Stimulated activated naive CD8-positive, alpha-beta T cell treated with anti-CD3 and anti-CD28 coated beads, Interleukin-15, Interleukin-2, amounts not matched to agents 100 ng/mL and 50 ng/mL, for 24 hours (primary cell): ENCODE results near the gene REX1BD.
A peak's percentile ranks its signal among the peaks of the same experiment; 100 is the strongest.

Source experiments
- H3K27ac Mint-ChIP-seq: one replicate; pipeline ENCODE4 v1.8.0; 2021; ENCODE audit warnings: mild to moderate bottlenecking, mixed read lengths
- H3K27me3 Mint-ChIP-seq: one replicate; pipeline ENCODE4 v1.8.0; 2021; ENCODE audit warnings: mixed read lengths
- H3K36me3 Mint-ChIP-seq: one replicate; pipeline ENCODE4 v1.8.0; 2021; ENCODE audit warnings: low read depth, mixed read lengths
- H3K4me1 Mint-ChIP-seq: one replicate; pipeline ENCODE4 v1.8.0; 2021; ENCODE audit warnings: low read depth, mixed read lengths
- H3K4me3 Mint-ChIP-seq: one replicate; pipeline ENCODE4 v1.8.0; 2021; ENCODE audit warnings: mild to moderate bottlenecking, mixed read lengths
- H3K9me3 Mint-ChIP-seq: one replicate; pipeline ENCODE4 v1.8.0; 2021; ENCODE audit warnings: mixed read lengths

Gene REX1BD

GRCh38 chr19:18612772-18613588, 24.4 kb downstream of the REX1BD start, which contains the start of gene TMEM59L:
TMEM59L (plus strand) TSS chr19:18612870; CDS start chr19:18612959, 89 bp downstream.
- peaks cover 71% of the 10 kb centered on the region for H3K27me3 Mint-ChIP-seq
- no peaks in the 10 kb centered on the region for H3K9me3 Mint-ChIP-seq

GRCh38 chr19:18613589-18614234, 25.1 kb downstream of the REX1BD start:
- Mint-ChIP-seq H3K27ac (no peak overlapping the region), H3K4me1 (peaks cover 16% of the 10 kb centered on the region), H3K4me3 (no peak overlapping the region), H3K36me3 (no peaks in the 10 kb centered on the region), H3K9me3 (no peaks in the 10 kb centered on the region), H3K27me3 (peaks cover 64% of the 10 kb centered on the region)

More at GRCh38 chr19:18612772-18613588, 24.4 kb downstream of the REX1BD start, which contains the start of gene TMEM59L:
- Mint-ChIP-seq H3K4me1 (peaks cover 16% of the 10 kb centered on the region), H3K4me3 (peak within 1 kb of the TSS; percentile 54), H3K27ac (no peak within 1 kb of the TSS), H3K36me3 (no peaks in the 10 kb centered on the region)

GRCh38 chr19:18616023-18616422, 27.4 kb downstream of the REX1BD start:
- no peak overlapping the region for H3K4me3 Mint-ChIP-seq
- H3K36me3 Mint-ChIP-seq = no peaks in the 10 kb centered on the region
- H3K27me3 Mint-ChIP-seq = peaks cover 44% of the 10 kb centered on the region
- no peak overlapping the region for H3K27ac Mint-ChIP-seq
- no peaks in the 10 kb centered on the region for H3K9me3 Mint-ChIP-seq
- H3K4me1 Mint-ChIP-seq = peaks cover 14% of the 10 kb centered on the region

- no peak overlapping the region for H3K4me3 Mint-ChIP-seq
- H3K9me3 Mint-ChIP-seq = no peaks in the 10 kb centered on the region
- peaks cover 4% of the 10 kb centered on the region for H3K4me1 Mint-ChIP-seq
- H3K27ac Mint-ChIP-seq = no peak overlapping the region
- peaks cover 33% of the 10 kb centered on the region for H3K27me3 Mint-ChIP-seq
- H3K36me3 Mint-ChIP-seq = no peaks in the 10 kb centered on the region
These were observed 29.0 kb downstream of the REX1BD start for GRCh38 chr19:18617562-18617961.

GRCh38 chr19:18618236-18618635, 29.6 kb downstream of the REX1BD start:
- Mint-ChIP-seq H3K27ac (no peak overlapping the region), H3K4me3 (no peak overlapping the region), H3K4me1 (peaks cover 3% of the 10 kb centered on the region), H3K9me3 (no peaks in the 10 kb centered on the region), H3K27me3 (peaks cover 32% of the 10 kb centered on the region), H3K36me3 (no peaks in the 10 kb centered on the region)

- H3K4me3 Mint-ChIP-seq = no peak overlapping the region
- no peaks in the 10 kb centered on the region for H3K9me3 Mint-ChIP-seq
- no peaks in the 10 kb centered on the region for H3K36me3 Mint-ChIP-seq
- H3K27me3 Mint-ChIP-seq = peaks cover 13% of the 10 kb centered on the region
- no peak overlapping the region for H3K27ac Mint-ChIP-seq
- no peaks in the 10 kb centered on the region for H3K4me1 Mint-ChIP-seq
These were observed 31.7 kb downstream of the REX1BD start for GRCh38 chr19:18620311-18620710.

GRCh38 chr19:18620902-18621301, 32.3 kb downstream of the REX1BD start:
- no peaks in the 10 kb centered on the region for H3K4me1 Mint-ChIP-seq
- H3K27me3 Mint-ChIP-seq = peaks cover 9% of the 10 kb centered on the region
- no peaks in the 10 kb centered on the region for H3K9me3 Mint-ChIP-seq
- H3K36me3 Mint-ChIP-seq = no peaks in the 10 kb centered on the region
- H3K27ac Mint-ChIP-seq = no peak overlapping the region
- H3K4me3 Mint-ChIP-seq = no peak overlapping the region

GRCh38 chr19:18626906-18627305, 38.3 kb downstream of the REX1BD start:
- Mint-ChIP-seq H3K36me3 (no peaks in the 10 kb centered on the region), H3K4me3 (no peak overlapping the region), H3K27ac (no peak overlapping the region), H3K27me3 (peaks cover 6% of the 10 kb centered on the region), H3K9me3 (no peaks in the 10 kb centered on the region), H3K4me1 (no peaks in the 10 kb centered on the region)

- H3K27me3 Mint-ChIP-seq = peaks cover 6% of the 10 kb centered on the region
- H3K27ac Mint-ChIP-seq = peak overlapping the region; percentile 16
- H3K4me3 Mint-ChIP-seq = no peak overlapping the region
- H3K4me1 Mint-ChIP-seq = no peaks in the 10 kb centered on the region
- H3K9me3 Mint-ChIP-seq = no peaks in the 10 kb centered on the region
- H3K36me3 Mint-ChIP-seq = no peaks in the 10 kb centered on the region
These were observed 40.8 kb downstream of the REX1BD start for GRCh38 chr19:18629166-18630088.

- Mint-ChIP-seq H3K4me3 (no peak overlapping the region), H3K4me1 (peaks cover 20% of the 10 kb centered on the region), H3K27me3 (peaks cover 10% of the 10 kb centered on the region), H3K9me3 (no peaks in the 10 kb centered on the region), H3K27ac (no peak overlapping the region), H3K36me3 (no peaks in the 10 kb centered on the region)
These were observed 44.7 kb downstream of the REX1BD start for GRCh38 chr19:18633321-18633720.

GRCh38 chr19:18634612-18635297, 46.2 kb downstream of the REX1BD start:
- H3K27me3 Mint-ChIP-seq = peaks cover 8% of the 10 kb centered on the region
- H3K9me3 Mint-ChIP-seq = no peaks in the 10 kb centered on the region
- H3K27ac Mint-ChIP-seq = no peak overlapping the region
- no peaks in the 10 kb centered on the region for H3K36me3 Mint-ChIP-seq
- peaks cover 21% of the 10 kb centered on the region for H3K4me1 Mint-ChIP-seq
- H3K4me3 Mint-ChIP-seq = no peak overlapping the region

- H3K27me3 Mint-ChIP-seq = peaks cover 5% of the 10 kb centered on the region
- H3K4me1 Mint-ChIP-seq = peaks cover 21% of the 10 kb centered on the region
- peak overlapping the region; percentile 17 for H3K27ac Mint-ChIP-seq
- no peaks in the 10 kb centered on the region for H3K36me3 Mint-ChIP-seq
- no peaks in the 10 kb centered on the region for H3K9me3 Mint-ChIP-seq
- H3K4me3 Mint-ChIP-seq = peak overlapping the region; percentile 82
These were observed 47.2 kb downstream of the REX1BD start for GRCh38 chr19:18635831-18636182.

GRCh38 chr19:18636183-18636968, 47.8 kb downstream of the REX1BD start:
- Mint-ChIP-seq H3K36me3 (no peaks in the 10 kb centered on the region), H3K4me3 (peak overlapping the region; percentile 82), H3K27ac (peak overlapping the region; percentile 87), H3K4me1 (peaks cover 21% of the 10 kb centered on the region), H3K9me3 (no peaks in the 10 kb centered on the region), H3K27me3 (peaks cover 5% of the 10 kb centered on the region)
